B cell (primary cell): ENCODE data around the gene CBX8.

Experiments
- CTCF ChIP-seq: fragments of 200-600 bp; IDR thresholded peaks from one replicate; pipeline ENCODE4 v1.8.0; 2022; ENCODE audit warnings: antibody characterized with exemption, mild to moderate bottlenecking
- EZH2 ChIP-seq: IDR thresholded peaks from 2 replicates; pipeline ENCODE4 v1.6.1; 2012; ENCODE audit warnings: borderline replicate concordance, low read depth, mild to moderate bottlenecking, moderate library complexity, low read length; ENCODE audit not compliant: insufficient read depth, poor library complexity, severe bottlenecking

- no peak for TF ChIP-seq EZH2
- TF ChIP-seq CTCF = no peak
Measured at GRCh38 chr17:79786930-79787643, 9.8 kb downstream of the CBX8 start.
